Right lobe of liver (tissue), 6 donors: Measurements from ENCODE around the gene TBCA. TPM values are rescaled to one million over a fixed set of nuclear protein-coding genes. Genes with fewer than 3 reads are reported as not detected.

Experiments used
- ATAC-seq, 4 donors: fragments of 200-7000 bp; cut with Tn5 transposase; one replicate each; pipeline ENCODE4 v1.9.1; 2020; ENCODE audit warnings: mild to moderate bottlenecking in 4 of 4, moderate library complexity in 4 of 4
- DNase-seq, 3 donors: peaks; one replicate each; pipeline ENCODE4 v3.0.0-alpha.2; 2020
- H3K27ac ChIP-seq, 3 donors: fragments of 200-600 bp; one replicate each; pipeline ENCODE4 v1.8.0; 2022
- H3K27me3 ChIP-seq, 2 donors: fragments of 200-600 bp; one replicate each; pipeline ENCODE4 v1.8.0; 2022
- H3K36me3 ChIP-seq, 4 donors: fragments of 200-600 bp; sonication (generic) in 1 of 4; one replicate each; pipeline versions ENCODE4 v1.5.1 to v1.8.0; 2017 to 2022; ENCODE audit warnings: control low read depth in 1 of 4
- H3K4me1 ChIP-seq, 4 donors: fragments of 200-600 bp; sonication (generic) in 1 of 4; one replicate each; pipeline versions ENCODE4 v1.5.1 to v1.8.0; 2017 to 2022; ENCODE audit warnings: control low read depth in 1 of 4
- H3K4me3 ChIP-seq, 3 donors: fragments of 200-600 bp; one replicate each; pipeline ENCODE4 v1.8.0; 2022
- H3K9me3 ChIP-seq, 4 donors: fragments of 200-600 bp; sonication (generic) in 1 of 4; one replicate each; pipeline versions ENCODE4 v1.5.1 to v1.8.0; 2017 to 2022; ENCODE audit warnings: control low read depth in 1 of 4
- CTCF ChIP-seq, 4 donors: fragments of 200-600 bp in 3 of 4; fragments of 450-650 bp in 1 of 4; IDR thresholded peaks; one replicate each; pipeline versions ENCODE4 v1.5.1 to v1.8.0; 2016 to 2022; ENCODE audit warnings: antibody characterized with exemption in 4 of 4, mild to moderate bottlenecking in 2 of 4
- POLR2A ChIP-seq: fragments of 450-650 bp; IDR thresholded peaks from one replicate; pipeline ENCODE4 v1.6.1; 2017; ENCODE audit warnings: antibody characterized with exemption, mild to moderate bottlenecking
- WGBS: methylation state at CpG from one replicate; pipeline ENCODE4 v1.1.6; 2018; ENCODE audit warnings: low coverage, low lambda C conversion rate; ENCODE audit not compliant: insufficient coverage; ENCODE audit errors: missing lambda C conversion rate; 5-methylcytosine and 5-hydroxymethylcytosine counted together
- intact Hi-C, 2 donors: fragments of 100-400 bp; cut with DNase I; formaldehyde crosslinking; loops; one replicate each; pipeline versions ENCODE4 v1.11.2 to v1.14.1; 2022
- total RNA-seq, 6 experiments: library from RNA; depleted of rRNA in 2 of 6; stranded (reverse); fragments of >200 nt in 2 of 6; fragmentation: NEBNext Ultra II Directional in 3 of 6; extraction: Animal tissue kit (Norgen Biotek cat#: 25700) in 3 of 6; gene quantifications; one replicate each; pipeline versions ENCODE4 v1.1.0 to v1.2.4, GENCODE V29; 2016 to 2023
- donor health status: DM: no; HTN: yes; CAD: no.
- donor health status: DM: no; HTN: no; CAD: no.
- donor health status: DM: no; HTN: no; CAD: no.
- donor health status: DM: no; HTN: yes; CAD: no.
- donor health status: DM: no; HTN: yes; CAD: no.

The TBCA gene
- total RNA-seq, 6 experiments from 2014 or later: 92.1 to 165 (median 127) TPM

GRCh38 chr5:77719666-77720363 is 56.3 kb downstream of the TBCA start:
- ATAC-seq (no peak), DNase-seq (no peak)
- Histone ChIP-seq H3K27me3 (no peaks in the 10 kb centered on the region), H3K4me1 (no peaks in the 10 kb centered on the region), H3K9me3 (no peaks in the 10 kb centered on the region), H3K27ac (no peak overlapping the region), H3K4me3 (no peak overlapping the region), H3K36me3 (no peaks in the 10 kb centered on the region)
- intact Hi-C loops: no loop called here
- TF ChIP-seq POLR2A: no peak
- TF ChIP-seq CTCF (IDR thresholded peaks at IDR 0.05): no peak
- 83% methylated on average over 3 of the region's 3 CpGs for WGBS

- ATAC-seq (no peak), DNase-seq (no peak)
- no peaks in the 10 kb centered on the region for H3K27me3 ChIP-seq
- no peaks in the 10 kb centered on the region for H3K36me3 ChIP-seq
- H3K4me3 ChIP-seq: no peak overlapping the region
- intact Hi-C loops: no loop called here
- TF ChIP-seq CTCF (IDR thresholded peaks at IDR 0.05): no peak
- no peak for TF ChIP-seq POLR2A
- no peaks in the 10 kb centered on the region for H3K9me3 ChIP-seq
- H3K27ac ChIP-seq: no peak overlapping the region
- WGBS: 74% methylated on average over 6 of the region's 6 CpGs
- no peaks in the 10 kb centered on the region for H3K4me1 ChIP-seq
Measured at GRCh38 chr5:77718934-77719610, 57.1 kb downstream of the TBCA start.

- Histone ChIP-seq H3K27me3 (no peaks in the 10 kb centered on the region), H3K4me1 (peaks cover 0 to 3% (median 0%) of the 10 kb centered on the region in 4 donors), H3K36me3 (peaks cover 0 to 29% (median 20%) of the 10 kb centered on the region in 4 donors), H3K4me3 (no peak overlapping the region), H3K27ac (no peak overlapping the region), H3K9me3 (no peaks in the 10 kb centered on the region)
- intact Hi-C loops: no loop called here
- ATAC-seq (no peak), DNase-seq (no peak)
- no peak for TF ChIP-seq POLR2A
- no peak for TF ChIP-seq CTCF (IDR thresholded peaks at IDR 0.05)
Measured at GRCh38 chr5:77709993-77710685, 66.0 kb downstream of the TBCA start.

- DNase-seq (no peak), ATAC-seq (no peak)
- intact Hi-C loops: no loop called here
- Histone ChIP-seq H3K9me3 (no peaks in the 10 kb centered on the region), H3K36me3 (peaks cover 0 to 37% (median 24%) of the 10 kb centered on the region in 4 donors), H3K4me1 (peaks cover 0 to 3% (median 0%) of the 10 kb centered on the region in 4 donors), H3K27ac (no peak overlapping the region), H3K27me3 (no peaks in the 10 kb centered on the region), H3K4me3 (no peak overlapping the region)
- TF ChIP-seq CTCF (IDR thresholded peaks at IDR 0.05) (no peak), POLR2A (no peak)
Measured at GRCh38 chr5:77709340-77709739, 66.8 kb downstream of the TBCA start.
